NCI-H1417 treated with DMSO at 0.1 percent for 48 hours (cell line): ENCODE measurements around the gene UBXN11.

Experiments used
- DNase-seq: peaks from one replicate; lab custom pipeline; 2025; lab: John Stamatoyannopoulos, UW

UBXN11 gene

DNA sequence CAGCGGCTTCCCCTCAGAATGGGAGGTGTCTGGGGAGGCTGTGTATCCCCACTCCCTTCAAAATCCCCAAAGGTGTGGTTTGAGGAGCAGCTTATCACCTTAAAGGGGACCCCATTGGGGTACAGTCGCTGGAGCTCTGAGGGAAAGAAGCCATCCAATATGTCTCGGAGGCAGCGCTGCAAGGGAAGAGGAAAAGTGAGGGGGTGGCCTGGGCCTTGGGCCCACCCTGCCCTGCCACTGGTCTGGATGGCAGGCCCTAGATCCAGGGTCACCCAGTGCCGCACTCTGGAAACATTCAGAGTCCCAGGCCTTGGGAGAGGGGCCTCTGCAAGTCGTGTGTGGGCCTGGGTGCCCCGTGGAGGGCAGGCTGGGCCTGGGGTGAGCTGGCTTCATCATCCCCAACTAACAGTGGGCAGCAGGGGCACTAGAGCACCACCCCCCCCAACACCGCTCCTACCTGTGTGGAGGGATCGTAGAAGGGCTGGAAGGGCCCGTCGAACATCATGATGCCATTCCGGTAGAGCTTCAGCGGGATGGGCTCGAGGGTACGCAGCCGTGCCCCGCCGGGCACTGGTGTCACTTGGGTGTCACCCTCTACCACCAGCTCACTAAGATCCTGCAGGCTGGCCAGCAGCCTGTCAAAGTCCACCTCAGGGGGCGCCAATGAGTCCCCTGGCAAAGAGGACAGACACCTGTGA lies 20.9 kb downstream of the UBXN11 start:
- DNase-seq: no peak

DNA sequence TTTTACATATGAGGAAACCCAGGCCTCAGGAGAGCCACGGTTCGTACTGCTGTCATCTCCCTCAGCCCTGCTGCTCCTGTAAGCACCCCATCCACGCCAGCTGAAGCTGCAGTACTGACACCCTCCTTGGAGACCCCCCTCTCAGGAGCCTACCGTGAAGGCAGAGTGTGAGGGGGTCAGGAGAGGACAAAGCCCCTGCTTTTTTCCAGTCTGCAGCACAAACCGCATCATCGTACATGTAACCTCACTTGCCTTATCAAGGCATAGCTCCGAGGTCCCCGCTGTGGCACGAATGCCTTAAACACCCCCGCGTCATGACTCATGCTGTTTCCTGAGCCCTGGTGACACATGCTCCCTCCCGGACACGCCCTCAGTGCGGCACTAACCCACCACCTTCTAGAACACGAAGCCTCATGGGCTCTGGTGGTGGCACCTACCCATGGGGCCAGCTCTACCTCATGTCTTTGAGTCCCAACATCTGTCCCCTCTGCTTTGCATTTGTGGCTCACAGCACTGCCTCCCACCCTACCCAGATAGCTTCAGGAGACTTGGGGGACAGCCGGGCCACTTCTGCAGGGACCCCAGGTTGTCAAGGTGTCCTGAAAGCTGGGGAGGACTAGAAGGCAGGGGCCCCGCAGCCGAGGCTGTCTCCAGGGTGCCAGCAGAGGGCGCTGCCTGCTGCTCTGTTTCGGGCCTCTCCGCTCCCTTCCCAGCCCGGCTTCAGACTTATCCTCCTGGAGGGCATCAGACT lies 21.7 kb downstream of the UBXN11 start:
- no peak for DNase-seq

DNA sequence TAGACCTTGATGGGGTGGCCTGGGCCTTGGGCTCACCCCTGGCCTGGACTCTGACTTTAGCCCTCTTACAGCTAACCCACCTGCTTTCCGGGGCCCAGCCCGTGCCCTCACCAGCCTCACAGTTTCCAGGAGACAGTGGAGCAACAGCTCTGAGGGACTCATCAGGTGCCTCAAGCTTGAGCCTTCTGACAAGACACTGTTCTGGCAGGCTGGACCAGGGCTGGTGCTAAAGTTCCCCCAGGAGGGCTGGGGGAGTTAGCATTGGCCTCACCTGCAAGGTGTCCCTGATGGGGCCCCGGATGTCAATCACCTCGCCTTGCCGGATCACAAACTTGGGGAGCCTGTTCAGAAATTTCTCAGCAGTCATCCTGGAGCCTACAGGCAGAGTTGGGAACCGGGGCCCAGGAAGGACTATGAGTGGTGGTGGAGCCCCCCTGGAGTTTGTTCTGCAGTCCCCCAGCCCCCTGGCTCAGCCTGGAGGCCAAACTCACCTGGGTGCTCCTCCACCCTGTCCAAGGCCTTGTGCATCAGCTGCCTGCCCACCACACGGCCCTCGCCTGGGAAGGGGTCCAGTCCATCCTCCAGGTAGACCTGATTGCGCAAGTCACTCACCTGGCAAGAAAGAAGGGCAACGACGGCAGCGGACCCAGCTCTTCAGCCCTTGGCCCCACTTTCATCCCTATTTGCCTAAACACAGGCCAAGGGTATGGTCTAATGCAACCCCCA lies 22.4 kb downstream of the UBXN11 start:
- DNase-seq: no peak

DNA sequence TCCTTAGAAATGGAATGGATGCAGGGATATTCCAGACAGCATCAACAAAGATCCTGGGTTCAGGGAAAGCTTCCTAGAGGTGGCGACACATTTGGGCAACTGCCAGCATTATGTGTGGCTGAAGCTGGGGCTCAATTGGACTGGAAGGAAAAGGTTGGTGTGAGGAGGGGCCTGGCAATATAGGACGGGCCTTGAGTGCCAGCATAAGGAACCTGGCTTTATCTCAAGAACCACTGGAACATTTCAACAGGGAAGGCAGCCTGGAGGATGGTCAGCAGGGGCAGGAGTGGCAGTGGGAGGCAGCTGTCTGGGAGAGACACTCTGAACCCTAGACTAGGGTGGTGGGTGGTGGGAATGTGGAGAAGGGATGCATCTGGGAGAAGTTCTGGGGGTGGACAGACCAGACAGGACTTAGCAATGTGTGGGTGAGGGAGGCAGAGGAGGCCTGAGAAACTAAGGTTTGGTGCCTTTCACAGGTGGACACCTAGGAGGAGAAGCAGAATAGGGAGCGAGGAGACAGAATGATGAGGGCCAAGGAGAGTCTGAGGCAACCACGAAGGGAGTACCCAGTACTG lies 23.1 kb downstream of the UBXN11 start:
- DNase-seq: no peak

GRCh38 chr1:26282401-26282918 lies 24.0 kb downstream of the UBXN11 start:
- DNase-seq: no peak

GRCh38 chr1:26281971-26282370 lies 24.5 kb downstream of the UBXN11 start:
- DNase-seq: no peak

DNA sequence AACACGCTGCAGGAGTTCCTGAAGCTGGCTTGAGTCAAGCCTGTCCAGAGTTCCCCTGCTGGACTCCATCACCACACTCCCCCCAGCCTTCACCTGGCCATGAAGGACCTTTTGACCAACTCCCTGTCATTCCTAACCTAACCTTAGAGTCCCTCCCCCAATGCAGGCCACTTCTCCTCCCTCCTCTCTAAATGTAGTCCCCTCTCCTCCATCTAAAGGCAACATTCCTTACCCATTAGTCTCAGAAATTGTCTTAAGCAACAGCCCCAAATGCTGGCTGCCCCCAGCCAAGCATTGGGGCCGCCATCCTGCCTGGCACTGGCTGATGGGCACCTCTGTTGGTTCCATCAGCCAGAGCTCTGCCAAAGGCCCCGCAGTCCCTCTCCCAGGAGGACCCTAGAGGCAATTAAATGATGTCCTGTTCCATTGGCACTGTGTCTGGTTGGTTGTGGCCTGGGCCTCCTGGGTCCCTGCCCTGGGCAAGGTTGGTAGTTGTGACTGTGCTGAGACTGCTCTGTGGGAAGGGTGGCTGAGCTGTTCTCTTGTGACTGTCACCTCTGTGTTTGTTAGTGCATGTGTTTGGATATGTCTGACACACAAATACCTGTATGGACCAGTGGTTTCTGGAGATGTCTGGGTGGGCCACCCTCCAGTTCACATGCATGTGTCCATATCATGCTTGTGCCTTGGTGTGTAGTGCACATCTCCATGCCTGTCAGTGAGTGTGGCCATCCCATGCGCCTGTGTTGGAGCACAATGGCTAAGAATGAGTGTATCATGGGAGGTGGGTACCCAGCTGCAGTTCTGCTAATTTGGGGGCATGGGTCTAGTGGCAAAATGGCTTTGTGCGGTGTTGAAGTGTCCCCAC lies 25.1 kb downstream of the UBXN11 start:
- DNase-seq: no peak

- DNase-seq: no peak
Observed at GRCh38 chr1:26280333-26281042, 25.9 kb downstream of the UBXN11 start.

- DNase-seq: no peak
Observed at GRCh38 chr1:26279456-26280332, 26.7 kb downstream of the UBXN11 start, which contains the start of gene SH3BGRL3. Gene SH3BGRL3, plus strand, starts transcription at chr1:26280086. Its CDS starts 70 bp downstream, at chr1:26280156.

GRCh38 chr1:26278724-26279455 lies 27.5 kb downstream of the UBXN11 start:
- DNase-seq: no peak

- DNase-seq: no peak
Observed at GRCh38 chr1:26278303-26278702, 28.1 kb downstream of the UBXN11 start.

DNA sequence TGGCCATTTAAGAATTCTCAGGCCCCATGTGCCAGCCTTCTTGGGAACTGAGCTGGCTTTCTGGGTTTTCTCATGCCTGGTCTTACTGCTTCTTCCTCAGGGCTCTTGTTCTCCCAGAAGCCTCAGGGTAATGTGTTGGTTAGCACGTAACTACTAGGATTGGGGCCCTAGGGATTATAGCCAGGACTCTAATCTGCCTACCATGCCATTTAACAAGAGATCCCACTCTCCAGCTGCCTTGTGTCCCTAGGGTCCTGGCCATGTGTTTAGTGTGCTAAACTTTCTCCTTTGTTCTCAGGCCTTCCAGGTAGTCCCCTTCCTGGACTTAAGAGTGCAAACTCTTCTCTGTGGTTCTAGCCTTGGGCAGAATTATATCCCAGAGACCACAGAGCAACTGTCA lies 28.7 kb downstream of the UBXN11 start:
- no peak for DNase-seq

GRCh38 chr1:26277261-26277661 lies 29.2 kb downstream of the UBXN11 start:
- DNase-seq: no peak

DNA sequence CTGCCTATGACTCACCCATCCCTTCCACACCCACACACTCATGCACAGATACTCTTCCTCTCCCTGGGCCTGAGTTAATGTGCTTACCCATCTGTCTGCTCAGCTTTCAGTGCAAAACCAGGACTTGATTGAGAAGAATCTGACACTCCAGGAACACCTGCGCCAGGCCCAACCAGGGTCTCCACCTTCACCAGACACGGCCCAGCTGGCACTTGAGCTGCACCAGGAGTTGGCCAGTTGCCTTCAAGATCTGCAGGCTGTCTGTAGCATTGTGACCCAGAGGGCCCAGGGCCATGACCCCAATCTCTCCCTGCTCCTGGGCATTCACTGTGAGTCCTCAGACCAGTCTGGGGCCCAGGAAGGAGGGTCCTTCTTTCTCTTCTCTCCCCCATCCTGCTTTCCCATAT lies 30.0 kb downstream of the UBXN11 start:
- DNase-seq: no peak

DNA sequence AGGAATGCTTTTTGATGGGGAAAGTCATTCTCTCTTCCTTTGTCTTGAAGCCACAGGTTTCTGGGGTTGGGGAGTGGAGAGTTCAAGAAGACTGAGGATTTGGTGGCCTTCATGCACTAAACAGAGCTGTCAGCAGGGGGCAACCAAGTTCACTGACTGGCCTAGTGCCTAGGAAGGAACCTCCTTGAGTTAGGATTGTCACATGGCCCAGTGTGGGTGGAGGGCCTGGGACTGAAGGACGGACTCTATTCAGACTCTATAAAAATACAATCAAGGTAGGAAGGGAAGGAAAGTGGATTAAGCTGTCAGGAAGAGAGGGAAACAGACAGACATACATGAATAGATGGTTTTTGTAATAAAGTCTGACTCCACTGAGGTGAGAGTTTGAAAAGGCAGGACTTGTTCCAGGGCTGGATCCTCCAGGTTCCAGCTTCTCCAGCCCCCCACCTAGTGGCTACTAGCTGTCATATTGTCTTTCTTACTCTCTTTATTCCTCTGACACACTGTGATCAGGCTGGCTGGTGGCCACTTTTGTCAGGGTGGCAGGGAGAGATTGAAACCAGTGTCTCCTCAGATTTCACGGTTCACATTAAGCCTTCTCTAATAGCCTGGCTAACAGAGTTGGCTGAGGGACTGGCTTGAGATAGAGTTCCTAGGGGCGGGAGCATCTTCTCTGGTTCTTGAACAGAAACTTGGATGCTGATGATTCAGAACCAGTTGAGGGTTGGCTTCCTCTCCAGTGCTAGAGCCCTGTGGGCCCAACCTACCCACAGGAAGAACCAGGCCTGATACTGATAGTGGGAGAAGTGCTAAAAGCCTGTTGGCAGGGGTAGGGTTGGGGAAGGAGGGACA lies 30.6 kb downstream of the UBXN11 start:
- DNase-seq: no peak

DNA sequence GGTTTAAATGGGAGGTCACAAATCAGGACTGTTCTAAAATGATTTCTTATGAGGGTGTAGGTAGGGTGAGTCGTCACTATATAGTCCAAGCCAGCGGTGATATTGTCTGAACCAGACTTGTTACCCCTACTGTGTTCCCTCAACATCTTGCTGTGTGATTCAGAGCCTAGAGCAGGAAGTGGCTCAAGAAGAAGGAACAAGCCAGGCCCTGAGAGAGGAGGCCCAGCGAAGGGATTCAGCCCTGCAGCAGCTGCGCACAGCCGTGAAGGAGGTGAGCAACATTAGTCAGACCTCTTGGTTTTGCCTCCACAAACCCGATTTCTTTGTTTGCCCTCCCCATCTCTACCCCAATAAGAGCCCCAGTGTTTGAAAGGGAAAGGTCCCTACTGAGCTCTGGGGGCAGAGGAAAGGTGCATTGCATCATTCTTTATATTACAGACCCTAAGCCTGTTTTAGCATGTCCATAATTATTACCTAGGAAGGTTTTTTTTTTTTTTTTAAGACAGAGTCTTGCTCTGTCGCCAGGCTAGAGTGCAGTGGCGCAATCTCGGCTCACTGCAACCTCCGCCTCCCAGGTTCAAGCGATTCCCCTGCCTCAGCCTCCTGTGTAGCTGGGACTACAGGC lies 31.5 kb downstream of the UBXN11 start:
- no peak for DNase-seq

GRCh38 chr1:26269198-26269550 lies 37.3 kb downstream of the UBXN11 start:
- no peak for DNase-seq
